Peyer's patch (tissue), 4 donors: ENCODE results near the gene BRF1.

Experiments
- POLR2A ChIP-seq, 2 donors: fragments of 450-650 bp; IDR thresholded peaks; one replicate each; pipeline ENCODE4 v1.5.1; 2017; ENCODE audit warnings: antibody characterized with exemption in 2 of 2, mild to moderate bottlenecking in 2 of 2, moderate library complexity in 2 of 2
- TF ChIP-seq, protein P1 (sequence below), 6 experiments: fragments of 450-650 bp in 4 of 6; fragments of 200-600 bp in 2 of 6; sonication (generic) in 1 of 6; IDR thresholded peaks; one replicate each; pipeline ENCODE4 v1.5.1; 2017 to 2019; ENCODE audit warnings: antibody characterized with exemption in 6 of 6, mild to moderate bottlenecking in 3 of 6, moderate library complexity in 1 of 6

DNA sequence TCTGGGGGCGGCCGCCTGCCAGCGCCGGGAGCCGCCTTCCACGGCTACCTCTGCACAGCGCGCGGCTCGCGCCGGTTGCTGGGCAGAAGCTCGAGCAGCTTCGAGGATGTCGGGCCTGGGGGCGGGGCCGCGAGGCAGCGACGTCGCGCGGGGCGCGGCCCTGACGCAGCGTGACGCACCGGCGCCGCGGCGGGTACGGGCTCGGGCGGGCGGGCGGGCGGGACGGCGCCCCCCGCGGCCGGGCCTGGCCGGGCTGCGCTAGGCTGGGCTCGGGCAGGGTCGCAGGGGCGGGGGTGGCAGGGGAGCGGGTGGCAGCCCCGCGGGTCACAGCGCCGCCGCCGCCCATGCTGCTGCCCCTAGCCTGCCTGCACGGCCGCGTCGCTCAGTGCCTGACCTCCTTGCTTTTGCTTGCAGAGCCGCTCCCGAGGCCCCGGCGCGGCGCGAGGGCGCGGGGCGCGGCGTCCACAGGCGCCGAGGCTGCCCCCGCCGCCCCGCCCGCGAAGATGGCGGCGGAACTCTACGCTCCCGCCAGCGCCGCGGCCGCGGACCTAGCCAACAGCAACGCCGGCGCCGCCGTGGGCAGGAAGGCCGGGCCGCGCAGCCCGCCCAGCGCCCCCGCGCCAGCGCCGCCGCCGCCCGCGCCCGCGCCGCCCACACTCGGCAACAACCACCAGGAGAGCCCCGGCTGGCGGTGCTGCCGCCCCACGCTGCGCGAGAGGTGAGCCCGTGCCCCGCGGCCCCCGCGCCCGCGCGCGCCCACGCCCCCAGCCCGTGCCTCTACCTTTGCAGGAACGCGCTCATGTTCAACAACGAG, 52.2 kb downstream of the BRF1 start, which contains the start of gene BTBD6:
- peak; percentile 20 to 81 for TF ChIP-seq POLR2A (IDR thresholded peaks at IDR 0.05)
- TF ChIP-seq, protein P1, sequence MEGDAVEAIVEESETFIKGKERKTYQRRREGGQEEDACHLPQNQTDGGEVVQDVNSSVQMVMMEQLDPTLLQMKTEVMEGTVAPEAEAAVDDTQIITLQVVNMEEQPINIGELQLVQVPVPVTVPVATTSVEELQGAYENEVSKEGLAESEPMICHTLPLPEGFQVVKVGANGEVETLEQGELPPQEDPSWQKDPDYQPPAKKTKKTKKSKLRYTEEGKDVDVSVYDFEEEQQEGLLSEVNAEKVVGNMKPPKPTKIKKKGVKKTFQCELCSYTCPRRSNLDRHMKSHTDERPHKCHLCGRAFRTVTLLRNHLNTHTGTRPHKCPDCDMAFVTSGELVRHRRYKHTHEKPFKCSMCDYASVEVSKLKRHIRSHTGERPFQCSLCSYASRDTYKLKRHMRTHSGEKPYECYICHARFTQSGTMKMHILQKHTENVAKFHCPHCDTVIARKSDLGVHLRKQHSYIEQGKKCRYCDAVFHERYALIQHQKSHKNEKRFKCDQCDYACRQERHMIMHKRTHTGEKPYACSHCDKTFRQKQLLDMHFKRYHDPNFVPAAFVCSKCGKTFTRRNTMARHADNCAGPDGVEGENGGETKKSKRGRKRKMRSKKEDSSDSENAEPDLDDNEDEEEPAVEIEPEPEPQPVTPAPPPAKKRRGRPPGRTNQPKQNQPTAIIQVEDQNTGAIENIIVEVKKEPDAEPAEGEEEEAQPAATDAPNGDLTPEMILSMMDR (IDR thresholded peaks at IDR 0.05), result peak in 3 of 6 experiments; percentile 14 to 22 (median 18)
